ENCODE results near the gene NPAT.

DNA sequence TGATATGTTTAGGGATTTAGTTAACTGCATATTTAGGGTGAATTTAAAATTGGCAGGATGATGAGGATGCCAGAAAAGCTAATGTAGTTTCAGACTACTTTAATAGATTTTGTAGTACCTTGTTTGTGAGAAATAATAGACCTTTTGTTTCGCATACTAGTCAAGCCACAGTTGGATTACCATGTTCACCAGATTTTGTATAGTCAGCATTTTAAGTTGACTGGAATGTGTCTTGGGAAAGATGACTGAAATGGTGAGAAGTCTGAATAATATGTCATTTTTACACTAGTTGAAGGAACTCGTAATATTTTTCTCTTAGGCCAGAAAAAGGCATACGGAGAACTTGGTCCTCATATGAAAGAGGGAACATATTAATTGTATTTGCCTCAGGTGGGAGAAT lies 23.9 kb upstream of the NPAT start:
- TF ChIP-seq, protein P1, sequence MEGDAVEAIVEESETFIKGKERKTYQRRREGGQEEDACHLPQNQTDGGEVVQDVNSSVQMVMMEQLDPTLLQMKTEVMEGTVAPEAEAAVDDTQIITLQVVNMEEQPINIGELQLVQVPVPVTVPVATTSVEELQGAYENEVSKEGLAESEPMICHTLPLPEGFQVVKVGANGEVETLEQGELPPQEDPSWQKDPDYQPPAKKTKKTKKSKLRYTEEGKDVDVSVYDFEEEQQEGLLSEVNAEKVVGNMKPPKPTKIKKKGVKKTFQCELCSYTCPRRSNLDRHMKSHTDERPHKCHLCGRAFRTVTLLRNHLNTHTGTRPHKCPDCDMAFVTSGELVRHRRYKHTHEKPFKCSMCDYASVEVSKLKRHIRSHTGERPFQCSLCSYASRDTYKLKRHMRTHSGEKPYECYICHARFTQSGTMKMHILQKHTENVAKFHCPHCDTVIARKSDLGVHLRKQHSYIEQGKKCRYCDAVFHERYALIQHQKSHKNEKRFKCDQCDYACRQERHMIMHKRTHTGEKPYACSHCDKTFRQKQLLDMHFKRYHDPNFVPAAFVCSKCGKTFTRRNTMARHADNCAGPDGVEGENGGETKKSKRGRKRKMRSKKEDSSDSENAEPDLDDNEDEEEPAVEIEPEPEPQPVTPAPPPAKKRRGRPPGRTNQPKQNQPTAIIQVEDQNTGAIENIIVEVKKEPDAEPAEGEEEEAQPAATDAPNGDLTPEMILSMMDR (IDR thresholded peaks at IDR 0.05 in 4 of 5, conservative IDR thresholded peaks at IDR 0.05 in 1 of 5) = no peak
- no peak for TF ChIP-seq POLR2A (IDR thresholded peaks at IDR 0.05)
